Mammary epithelial cell (primary cell): Measurements from ENCODE around the gene FOSL1.

Experiments used
- CTCF ChIP-seq, 2 donors: IDR thresholded peaks in 1 of 2; conservative IDR thresholded peaks in 1 of 2; 2 replicates each; pipeline ENCODE4 v1.5.1; 2011 to 2012; ENCODE audit warnings: inconsistent platforms in 2 of 2, low read length in 2 of 2, mild to moderate bottlenecking in 2 of 2, control low read depth in 1 of 2, low read depth in 1 of 2; ENCODE audit not compliant: insufficient read depth in 1 of 2; ENCODE audit errors: extremely low read depth in 1 of 2
- EZH2 ChIP-seq: IDR thresholded peaks from 2 replicates; pipeline ENCODE4 v1.6.1; 2012; ENCODE audit warnings: low read length, inconsistent platforms, borderline replicate concordance

GRCh38 chr11:65851083-65851579 lies 49.1 kb downstream of the FOSL1 start:
- peak; percentile 51 to 61 for TF ChIP-seq CTCF (conservative IDR thresholded peaks at IDR 0.05 in 1 of 2, IDR thresholded peaks at IDR 0.05 in 1 of 2; ENCODE audit: extremely low read depth in 1 of 2, insufficient read depth in 1 of 2, low read depth in 1 of 2, low read length in 2 of 2)
- TF ChIP-seq EZH2, result no peak
